Measurements from ENCODE around the gene GLCCI1.
"Not testable (repeated sequence)": the region's sequence is repeated elsewhere in the genome, so short reads cannot be mapped to it uniquely, and the experiment has no call there.

GLCCI1 gene

DNA sequence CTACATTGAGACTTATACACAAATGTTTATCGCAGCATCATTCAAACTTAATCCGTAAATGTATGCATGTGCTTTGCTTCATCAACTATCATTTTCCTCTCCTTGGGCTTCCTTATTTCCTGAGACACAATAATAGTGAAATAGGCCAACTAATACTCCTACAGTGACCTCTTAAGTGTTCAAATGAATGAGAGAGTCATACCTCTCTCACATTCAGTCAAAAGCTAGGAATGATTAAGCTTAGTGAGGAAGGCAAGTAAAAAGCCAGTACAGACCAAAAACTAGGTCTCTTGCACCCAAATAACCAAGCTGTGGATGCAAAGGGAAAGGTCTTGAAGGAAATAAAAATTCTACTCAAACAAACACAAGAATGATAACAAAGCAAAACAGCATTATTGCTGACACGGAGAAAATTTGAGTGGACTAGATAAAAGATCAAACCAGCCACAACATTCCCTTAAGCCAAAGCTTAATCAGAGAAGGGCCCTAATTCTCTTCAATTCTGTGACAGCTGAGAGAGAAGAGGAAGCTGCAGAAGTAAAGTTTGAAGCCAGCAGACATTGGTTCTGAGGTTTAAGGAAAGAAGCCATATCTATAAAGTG is 72.3 kb downstream of the GLCCI1 start:
- no peak overlapping the region for H3K27ac ChIP-seq
- no peak for DNase-seq (ENCODE audit: low read depth, low spot score)

DNA sequence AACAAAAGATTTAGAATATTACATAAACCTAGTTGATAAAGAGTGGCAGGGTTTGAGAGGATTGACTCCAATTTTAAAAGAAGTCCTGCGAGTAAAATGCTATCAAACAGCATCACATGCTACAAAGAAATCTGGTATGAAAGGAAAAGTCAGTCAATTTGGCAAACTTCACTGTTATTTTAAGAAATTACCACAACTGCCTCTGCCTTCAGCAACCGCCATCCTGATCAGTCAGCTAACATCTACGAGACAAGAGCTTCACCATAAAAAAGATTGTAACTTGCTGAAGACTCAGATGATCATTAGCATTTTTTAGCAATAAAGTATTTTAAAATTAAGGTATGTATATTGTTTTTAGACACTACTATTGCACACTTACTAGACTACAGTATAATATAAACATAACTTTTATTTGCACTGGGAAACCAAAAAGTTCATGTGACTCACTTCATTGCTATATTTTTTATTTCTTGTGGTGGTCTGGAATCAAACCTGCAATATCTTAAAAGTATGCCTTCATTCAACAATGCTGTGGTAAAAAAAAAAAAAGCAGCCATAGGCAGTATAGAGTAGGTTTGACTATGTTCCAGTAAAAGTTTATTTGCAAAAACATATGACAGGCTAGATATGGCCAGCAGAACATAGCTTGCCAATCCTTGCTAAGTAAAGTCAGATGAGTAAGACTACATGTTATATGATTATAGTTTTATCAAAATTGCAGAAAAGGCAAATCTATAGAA is 74.4 kb downstream of the GLCCI1 start:
- H3K27ac ChIP-seq, result no peak overlapping the region
- DNase-seq (ENCODE audit: low read depth, low spot score), result no peak

DNA sequence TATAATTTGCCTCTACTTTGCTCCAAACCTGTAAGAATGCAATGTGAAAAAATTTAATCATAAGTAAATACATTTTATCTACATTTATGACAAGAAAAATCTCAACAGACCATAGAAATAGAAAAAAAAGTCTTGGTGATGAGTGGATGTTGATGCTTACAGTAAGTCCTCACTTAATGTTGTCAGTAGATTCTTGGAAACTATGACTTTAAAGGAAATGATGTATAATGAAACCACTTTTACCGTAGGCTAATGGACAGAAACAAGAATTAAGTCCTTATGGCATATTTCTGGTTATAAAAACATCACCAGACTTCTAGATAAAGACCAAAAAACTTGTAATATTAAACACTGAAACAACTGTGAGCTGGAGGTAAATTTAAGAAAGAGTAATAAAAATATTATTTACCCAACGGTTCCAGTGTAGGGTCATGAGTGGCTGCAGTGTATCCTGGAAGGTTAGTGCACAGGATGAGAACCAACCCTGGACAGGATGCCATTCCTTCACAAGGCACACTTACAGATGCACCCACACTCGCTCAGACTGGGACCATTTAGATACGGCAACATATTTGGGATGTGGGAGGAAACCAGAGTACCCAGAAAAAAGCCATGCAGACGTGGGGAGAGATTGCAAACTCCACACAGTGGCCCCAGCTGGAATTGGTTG is 76.3 kb downstream of the GLCCI1 start:
- no peak for DNase-seq (ENCODE audit: low read depth, low spot score)
- no peak overlapping the region for H3K27ac ChIP-seq

DNA sequence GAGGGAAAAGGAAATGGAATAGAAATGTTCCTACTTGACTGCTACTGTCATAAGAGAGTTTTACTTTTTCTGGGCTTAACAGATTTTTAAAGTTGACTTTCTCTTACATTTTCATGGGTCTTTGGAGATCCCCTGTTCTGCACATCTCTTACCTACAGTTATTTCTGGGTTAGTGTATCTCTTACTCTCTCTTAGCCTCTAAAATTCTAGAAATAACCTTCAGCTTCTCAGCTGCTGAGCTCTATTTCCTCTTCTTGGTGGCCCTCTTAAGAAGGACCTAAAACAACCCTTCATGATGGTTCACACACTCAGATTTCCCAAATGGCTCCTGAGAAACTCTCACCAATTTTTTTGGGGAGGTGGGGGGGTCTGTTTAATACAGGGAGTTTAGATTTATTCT is 79.5 kb downstream of the GLCCI1 start:
- not testable (repeated sequence) for H3K27ac ChIP-seq; DNase-seq (ENCODE audit: low read depth, low spot score)

DNA sequence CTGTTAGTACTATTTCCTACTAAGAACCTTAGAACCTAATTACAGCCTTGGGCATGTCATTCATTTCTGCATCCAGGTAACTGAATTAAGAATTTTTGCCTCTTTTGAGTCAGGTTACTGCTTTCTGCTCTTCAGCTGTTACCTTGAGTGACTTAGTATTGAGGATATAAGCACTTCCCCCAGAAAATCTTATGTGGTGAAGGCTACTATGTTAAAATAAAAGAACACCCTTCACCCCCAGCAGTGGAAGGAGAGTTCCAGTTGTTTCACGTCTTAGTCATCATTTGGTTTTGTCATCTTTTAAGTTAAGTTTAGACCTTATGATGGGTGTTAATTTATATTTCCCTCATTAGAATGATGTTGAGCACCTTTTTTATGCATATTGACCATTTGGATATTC is 82.8 kb downstream of the GLCCI1 start:
- no peak for DNase-seq (ENCODE audit: low read depth, low spot score)
- no peak overlapping the region for H3K27ac ChIP-seq

DNA sequence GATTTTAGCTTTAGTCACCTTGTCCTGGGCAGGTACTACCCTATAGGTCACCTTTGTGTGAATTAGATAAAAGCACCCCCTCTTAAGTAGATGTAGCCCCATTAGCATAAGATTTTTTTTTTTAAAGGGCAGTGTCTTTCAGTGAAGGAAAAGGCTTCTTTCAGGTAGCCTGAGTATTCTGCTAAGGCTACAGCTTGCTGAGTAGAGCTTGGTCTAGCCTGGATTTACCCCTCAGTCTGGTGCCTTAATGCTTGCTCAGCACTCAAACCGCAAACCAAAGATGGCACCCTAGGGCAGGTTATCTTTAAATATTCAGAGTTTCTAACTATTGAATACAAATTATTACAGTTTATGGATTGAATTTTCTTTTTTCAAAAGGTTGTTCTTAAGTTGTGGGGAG is 83.4 kb downstream of the GLCCI1 start:
- H3K27ac ChIP-seq, result no peak overlapping the region
- no peak for DNase-seq (ENCODE audit: low read depth, low spot score)

DNA sequence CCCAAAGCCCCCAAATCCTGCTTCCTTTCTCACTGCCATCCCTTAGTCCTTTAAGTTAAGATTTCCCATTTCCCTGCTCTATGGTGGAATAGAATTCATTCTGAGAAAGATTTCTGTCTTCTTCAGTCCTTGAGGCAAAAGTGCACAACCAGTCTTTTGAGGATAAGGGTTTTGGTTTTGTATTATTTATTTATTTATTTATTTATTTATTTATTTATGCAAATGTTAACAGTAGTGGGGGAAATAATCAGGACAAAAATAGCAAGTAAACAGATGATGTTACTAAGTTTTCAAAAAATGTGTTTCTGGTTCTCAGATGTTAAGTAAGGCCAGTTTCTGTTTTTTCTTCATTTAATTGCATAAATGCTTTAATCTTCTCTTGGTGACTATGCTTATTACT is 84.2 kb downstream of the GLCCI1 start:
- no peak for DNase-seq (ENCODE audit: low read depth, low spot score)
- no peak overlapping the region for H3K27ac ChIP-seq

DNA sequence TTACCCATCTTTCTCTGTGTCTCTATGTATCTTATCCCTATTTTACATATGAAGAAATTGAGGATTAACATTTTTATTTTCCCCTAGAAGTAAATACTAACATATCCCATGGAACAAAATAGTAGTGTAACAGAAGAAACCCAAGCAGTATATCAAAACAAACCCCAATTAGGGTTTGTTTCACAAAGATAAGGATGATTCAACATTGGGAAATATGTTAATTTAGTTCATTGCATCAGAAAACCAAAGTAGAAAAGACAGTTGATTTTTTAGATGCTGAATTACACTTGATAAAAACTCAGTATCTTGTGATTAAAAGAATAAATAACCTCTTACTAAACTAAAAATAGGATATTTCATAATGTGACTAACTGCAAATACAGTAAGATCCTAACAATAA is 87.8 kb downstream of the GLCCI1 start:
- DNase-seq (ENCODE audit: low read depth, low spot score), result no peak
- H3K27ac ChIP-seq, result no peak overlapping the region

DNA sequence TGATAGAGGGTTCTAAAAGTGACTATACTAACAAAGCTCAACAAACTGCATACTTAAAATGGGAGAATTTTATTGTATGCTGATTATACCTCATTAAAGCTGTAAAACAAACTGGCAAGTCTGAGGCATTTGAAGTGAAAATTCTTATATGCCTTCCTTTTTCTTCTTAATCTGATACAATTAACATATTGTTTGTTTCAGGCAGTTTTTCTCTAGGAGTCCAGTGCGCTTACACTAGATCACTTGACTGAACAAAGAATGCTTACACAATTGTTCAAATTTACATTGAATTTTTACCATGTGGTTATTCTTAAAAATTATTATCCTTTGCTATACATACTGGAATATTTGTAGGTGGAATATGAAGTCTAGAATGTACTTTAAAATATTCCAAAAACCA is 89.0 kb downstream of the GLCCI1 start:
- no peak overlapping the region for H3K27ac ChIP-seq
- no peak for DNase-seq (ENCODE audit: low read depth, low spot score)

DNA sequence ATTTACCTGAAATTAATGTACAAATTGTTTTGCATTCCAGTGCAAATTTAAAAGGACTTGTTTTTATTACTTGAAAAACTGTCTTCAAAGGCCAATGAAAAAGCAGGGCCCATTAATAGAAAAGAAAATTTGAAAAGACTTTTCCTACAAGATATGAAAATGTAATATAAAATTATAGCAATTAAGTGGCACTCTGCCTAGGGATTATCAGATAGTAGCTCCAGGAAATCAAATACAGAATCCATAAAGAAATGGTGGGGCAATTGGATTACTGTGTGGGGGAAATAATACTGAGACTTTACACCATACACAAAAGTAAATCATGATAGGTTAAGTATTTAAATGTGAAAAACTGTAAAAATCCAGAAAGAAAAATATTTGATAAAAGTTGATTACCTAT is 89.7 kb downstream of the GLCCI1 start:
- no peak overlapping the region for H3K27ac ChIP-seq

DNA sequence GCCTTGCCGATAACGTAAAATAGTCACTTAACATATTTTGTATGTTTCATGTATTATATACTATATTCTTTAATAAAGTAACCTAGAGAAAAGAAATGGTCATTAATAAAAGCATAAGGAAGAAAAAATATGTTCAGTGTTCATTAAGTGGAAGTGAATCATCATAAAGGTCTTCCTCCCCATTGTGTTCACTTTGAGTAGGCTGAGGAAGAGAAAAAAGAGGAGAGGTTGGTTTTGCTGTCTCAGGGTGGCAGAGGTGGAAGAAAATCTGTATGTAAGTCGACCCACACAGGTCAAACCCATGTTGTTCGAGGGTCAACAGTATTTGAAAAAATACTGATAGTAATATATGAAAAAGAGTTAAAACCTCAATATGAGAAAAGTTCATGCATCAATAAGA is 90.3 kb downstream of the GLCCI1 start:
- H3K27ac ChIP-seq, result no peak overlapping the region
- no peak for DNase-seq (ENCODE audit: low read depth, low spot score)

More for the DNA sequence above, 89.7 kb downstream of the GLCCI1 start:
- no peak for DNase-seq (ENCODE audit: low read depth, low spot score)

DNA sequence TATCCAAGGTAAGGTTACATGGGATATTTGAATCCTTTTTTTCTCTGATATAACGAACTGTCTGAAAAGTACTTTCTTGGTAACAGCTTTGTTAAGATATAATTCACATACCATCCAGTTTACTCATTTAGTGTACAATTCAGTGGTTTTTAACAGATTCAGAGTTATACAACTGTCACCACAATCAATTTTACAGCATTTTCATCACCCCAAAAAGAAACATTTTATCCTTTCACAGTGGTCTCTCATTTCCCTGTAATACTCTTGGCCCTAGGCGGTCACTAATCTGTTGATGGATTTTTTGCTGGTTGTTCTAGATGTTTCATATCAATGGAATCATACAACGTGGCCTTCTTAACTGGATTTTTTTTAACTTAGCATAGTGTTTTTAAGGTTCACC is 91.6 kb downstream of the GLCCI1 start:
- DNase-seq (ENCODE audit: low read depth, low spot score), result no peak
- no peak overlapping the region for H3K27ac ChIP-seq

DNA sequence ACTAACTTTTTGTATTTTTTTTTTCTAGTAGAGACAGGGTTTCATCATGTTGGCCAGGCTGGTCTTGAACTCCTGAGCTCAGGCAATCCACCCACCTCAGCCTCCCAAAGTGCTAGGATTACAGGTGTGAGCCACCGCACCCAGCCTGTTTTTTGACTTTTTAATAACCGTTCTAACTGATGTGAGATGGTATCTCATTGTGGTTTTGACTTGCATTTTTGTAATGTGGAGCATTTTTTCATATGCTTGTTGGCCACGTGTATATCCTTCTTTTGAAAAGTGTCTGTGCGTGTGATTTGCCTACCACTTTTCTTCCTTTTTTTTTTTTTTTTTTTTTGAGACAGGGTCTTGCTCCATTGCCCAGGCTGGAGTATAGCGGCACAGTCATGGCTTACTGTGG is 94.7 kb downstream of the GLCCI1 start:
- not testable (repeated sequence) for DNase-seq (ENCODE audit: low read depth, low spot score); H3K27ac ChIP-seq

DNA sequence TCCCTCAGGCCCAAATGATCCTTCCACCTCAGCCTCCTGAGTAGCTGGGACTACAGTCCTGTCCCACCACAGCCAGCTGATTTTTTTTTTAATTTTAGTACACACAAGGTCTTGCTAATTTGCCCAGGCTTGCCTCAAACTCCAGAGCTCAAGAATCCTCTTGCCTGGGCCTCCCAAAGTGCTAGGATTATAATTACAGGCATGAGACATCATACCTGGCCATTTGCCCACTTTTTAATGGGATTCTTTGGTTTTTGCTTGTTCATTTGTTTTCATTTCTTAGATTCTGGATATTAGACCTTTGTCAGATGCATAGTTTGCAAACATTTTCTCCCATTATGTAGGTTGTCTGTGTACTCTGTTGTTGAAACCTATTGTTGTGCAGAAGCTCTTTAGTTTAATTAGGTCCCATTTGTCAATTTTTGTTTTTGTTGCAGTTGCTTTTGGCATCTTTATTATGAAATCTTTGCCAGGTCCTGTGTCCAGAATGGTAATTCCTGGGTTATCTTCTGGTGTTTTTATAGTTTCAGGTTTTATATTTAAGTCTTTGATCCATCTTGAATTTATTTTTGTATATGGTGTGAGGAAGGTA is 95.2 kb downstream of the GLCCI1 start:
- H3K27ac ChIP-seq, result no peak overlapping the region
- no peak for DNase-seq (ENCODE audit: low read depth, low spot score)

DNA sequence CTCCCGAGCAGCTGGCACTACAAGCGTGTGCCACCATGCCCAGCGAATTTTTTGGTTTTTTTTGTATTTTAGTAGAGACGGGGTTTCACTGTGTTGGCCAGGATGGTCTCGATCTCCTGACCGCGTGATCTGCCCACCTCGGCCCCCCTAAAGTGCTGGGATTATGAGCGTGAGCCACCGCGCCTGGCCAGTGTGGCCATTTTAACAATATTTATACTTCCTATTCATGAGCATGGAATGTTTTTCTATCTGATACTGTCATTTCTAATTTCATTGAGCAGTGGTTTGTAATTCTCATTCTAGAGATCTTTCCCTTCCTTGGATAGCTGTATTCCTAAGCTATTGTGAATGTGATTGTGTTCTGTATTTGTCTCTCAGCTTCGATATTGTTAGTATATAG is 96.2 kb downstream of the GLCCI1 start:
- H3K27ac ChIP-seq, result peak overlapping the region; percentile 34
- no peak for DNase-seq (ENCODE audit: low read depth, low spot score)

DNA sequence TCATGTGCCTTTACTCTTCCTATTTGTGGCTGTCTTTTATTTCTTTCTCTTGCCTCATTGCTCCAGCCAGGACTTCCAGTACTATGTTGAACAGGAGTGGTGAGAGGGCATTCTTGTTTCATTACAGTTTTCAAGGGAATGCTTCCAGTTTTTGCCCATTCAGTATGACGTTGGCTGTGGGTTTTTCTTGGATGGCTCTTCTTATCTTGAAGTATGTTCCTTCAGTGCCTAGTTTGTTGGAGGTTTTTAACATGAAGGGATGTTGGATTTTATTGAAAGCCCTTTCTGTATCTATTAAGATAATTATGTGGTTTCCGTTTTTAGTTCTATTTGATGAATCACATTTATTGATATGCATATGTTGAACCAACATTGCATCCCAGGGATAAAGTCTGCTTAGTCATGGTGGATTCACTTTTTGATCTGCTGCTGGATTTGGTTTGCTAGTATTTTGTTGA is 96.8 kb downstream of the GLCCI1 start:
- peak overlapping the region; percentile 34 for H3K27ac ChIP-seq
- DNase-seq (ENCODE audit: low read depth, low spot score), result no peak

DNA sequence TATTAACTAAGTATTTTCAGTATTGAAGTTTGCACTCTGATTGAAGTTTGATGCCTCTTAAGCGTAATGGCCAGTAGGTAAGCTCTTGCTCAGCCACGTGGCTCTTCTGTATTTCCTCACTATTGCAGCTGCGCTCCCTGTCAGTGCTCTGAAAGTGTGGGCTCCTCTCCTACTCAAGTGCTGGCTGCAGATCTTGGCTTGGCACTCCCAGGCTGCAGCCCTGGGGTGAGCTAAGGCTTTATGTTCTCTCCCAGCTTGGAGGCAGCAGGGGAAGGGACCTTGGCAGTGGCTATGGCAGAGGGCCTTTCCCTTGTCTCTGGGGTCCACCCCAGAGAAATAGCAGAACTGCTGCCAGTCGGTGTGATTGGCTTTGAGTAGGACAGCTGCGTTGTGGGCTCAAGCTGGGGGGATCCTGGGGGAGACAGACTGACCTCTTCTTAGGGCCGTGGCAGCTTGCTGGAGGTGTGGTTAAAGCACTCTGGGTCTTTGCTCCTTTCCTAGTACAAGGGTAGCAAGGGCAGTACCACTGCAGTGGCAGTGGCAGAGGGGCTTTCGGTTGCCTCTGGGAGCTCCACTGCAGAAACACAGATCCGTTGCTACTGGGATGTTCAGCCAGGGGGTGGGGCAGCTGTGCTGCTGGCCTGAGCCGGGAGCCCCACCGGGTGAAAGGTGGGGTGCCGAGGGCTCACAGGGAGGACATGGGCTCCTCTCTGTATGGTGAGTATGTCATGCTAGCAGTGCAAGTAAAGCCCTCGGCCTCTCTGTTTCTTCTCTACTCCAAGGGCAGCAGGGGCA is 100.5 kb downstream of the GLCCI1 start:
- no peak overlapping the region for H3K27ac ChIP-seq
- DNase-seq (ENCODE audit: low read depth, low spot score), result no peak

DNA sequence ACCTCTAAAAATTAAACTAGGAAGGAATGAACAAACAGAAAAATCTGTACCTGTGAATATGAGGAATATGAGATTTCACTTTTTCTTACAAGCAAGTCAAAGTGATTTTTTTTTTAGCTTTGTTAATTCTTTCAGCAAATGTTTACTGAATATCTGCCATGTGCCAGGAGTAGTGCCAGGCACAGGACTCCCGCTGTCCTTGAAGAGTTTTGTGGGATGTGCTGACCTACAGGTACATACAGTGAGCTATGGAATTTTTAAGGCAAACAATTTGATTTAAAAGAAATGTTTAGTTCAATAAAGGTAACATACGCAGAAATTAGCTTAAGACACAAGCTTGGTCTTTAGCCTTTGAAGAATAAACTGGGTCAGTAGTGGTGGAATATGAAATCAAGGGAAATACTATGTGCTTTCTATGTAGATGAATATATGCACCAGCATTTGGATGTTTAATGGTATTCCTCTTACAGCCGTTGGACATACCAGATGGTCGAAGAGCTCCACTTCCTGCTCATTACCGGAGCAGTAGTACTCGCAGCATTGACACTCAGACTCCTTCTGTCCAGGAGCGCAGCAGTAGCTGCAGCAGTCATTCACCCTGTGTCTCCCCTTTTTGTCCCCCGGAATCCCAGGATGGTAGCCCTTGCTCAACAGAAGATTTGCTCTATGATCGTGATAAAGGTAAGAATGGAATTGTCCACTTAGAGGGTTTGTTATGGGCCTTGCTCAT is 102.0 kb downstream of the GLCCI1 start:
- DNase-seq (ENCODE audit: low read depth, low spot score), result no peak
- no peak overlapping the region for H3K27ac ChIP-seq

DNA sequence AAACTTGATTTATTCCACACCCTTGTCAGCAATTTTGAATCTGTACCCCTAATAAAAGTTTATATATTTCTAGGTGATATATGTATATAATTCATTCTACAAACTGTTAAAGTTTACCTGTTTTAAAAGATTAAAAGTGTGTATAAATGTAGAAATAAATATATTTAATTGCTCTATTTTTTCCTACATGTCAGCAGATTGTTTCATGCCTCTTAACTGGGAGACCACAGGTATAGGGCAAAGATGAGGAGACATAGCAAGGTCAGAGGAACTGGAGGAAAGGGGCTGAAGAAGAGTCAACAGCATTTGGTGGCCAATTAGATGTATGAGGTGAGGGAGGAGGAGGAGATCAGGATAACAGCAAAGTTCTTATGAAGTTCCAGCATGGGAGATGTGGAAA is 109.8 kb downstream of the GLCCI1 start:
- no peak overlapping the region for H3K27ac ChIP-seq
- DNase-seq (ENCODE audit: low read depth, low spot score), result no peak

DNA sequence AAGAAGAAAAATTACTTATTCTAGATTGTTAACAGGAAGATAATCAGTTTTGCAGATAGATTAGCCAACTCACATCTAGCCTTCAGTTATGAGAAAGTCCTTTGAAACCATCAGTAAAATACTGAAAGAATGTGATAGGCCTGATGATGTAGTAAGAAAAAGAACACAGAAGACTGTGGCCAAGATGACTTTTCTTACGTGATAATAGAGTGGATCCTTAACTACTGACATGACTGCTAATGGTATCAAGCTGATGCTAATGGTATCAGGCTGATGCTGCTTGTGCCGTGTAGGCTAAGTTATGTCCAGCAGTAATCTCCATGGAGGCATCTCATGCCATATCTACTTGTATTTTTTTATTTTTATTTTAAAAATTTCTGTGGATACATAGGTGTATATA is 114.2 kb downstream of the GLCCI1 start:
- no peak overlapping the region for H3K27ac ChIP-seq
- no peak for DNase-seq (ENCODE audit: low read depth, low spot score)

Measured in epithelial cell of prostate (primary cell).